ENCODE measurements around the gene STK26.

- TF ChIP-seq POLR2A (IDR thresholded peaks at IDR 0.05; ENCODE audit: low read depth, low read length) (no peak), EZH2 (IDR thresholded peaks at IDR 0.05; ENCODE audit: borderline replicate concordance, low read depth, low read length, severe bottlenecking) (no peak), POLR2AphosphoS5 (IDR thresholded peaks at IDR 0.05; ENCODE audit: insufficient read depth, low read depth, low read length) (no peak), MYC (IDR thresholded peaks at IDR 0.05; ENCODE audit: low read depth, low read length) (no peak), CTCF (IDR thresholded peaks at IDR 0.05; ENCODE audit: extremely low read depth in 1 of 2, insufficient read depth in 1 of 2, low read depth in 1 of 2, low read length in 2 of 2) (no peak)
Observed at GRCh38 chrX:132077414-132077813, 54.3 kb downstream of the STK26 start.

Data from endothelial cell of umbilical vein (primary cell).